Breast epithelium (tissue), 3 donors: Measurements from ENCODE around the gene AIG1.

ENCODE experiments used
- CTCF ChIP-seq, 3 donors: fragments of 450-650 bp; IDR thresholded peaks; one replicate each; pipeline ENCODE4 v1.5.1; 2016 to 2017; ENCODE audit warnings: antibody characterized with exemption in 3 of 3, mild to moderate bottlenecking in 3 of 3, moderate library complexity in 3 of 3
- POLR2A ChIP-seq: fragments of 450-650 bp; IDR thresholded peaks from one replicate; pipeline ENCODE4 v1.6.1; 2016; ENCODE audit warnings: antibody characterized with exemption, mild to moderate bottlenecking, moderate library complexity
- POLR2AphosphoS5 ChIP-seq, 3 donors: sonication (generic); formaldehyde crosslinking; IDR thresholded peaks; one replicate each; pipeline ENCODE4 v1.6.1; 2017; ENCODE audit warnings: antibody characterized with exemption in 3 of 3

DNA sequence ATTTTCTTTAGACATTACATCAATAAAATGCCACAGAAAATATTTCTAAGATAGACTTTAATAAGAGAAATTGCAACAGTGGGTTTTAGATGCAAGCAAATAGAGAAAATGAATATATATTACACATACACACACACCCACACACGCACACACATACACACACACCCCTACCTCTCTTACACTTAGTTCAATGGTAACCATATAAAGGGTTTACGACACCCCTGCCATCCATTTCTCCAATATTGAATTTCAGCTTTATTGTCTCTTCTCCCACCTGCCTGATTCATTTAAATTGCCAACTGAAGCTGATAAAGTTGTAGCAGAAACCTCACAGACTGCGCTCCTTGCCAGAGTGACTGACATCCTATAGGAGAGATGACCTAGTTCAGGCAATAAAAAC lies 235.2 kb downstream of the AIG1 start:
- no peak for TF ChIP-seq CTCF (IDR thresholded peaks at IDR 0.05)
- TF ChIP-seq POLR2AphosphoS5 (IDR thresholded peaks at IDR 0.05): no peak
- TF ChIP-seq POLR2A: no peak
